H1 (cell line): ENCODE data around the gene DERL2. TPM values are rescaled to one million over a fixed set of nuclear protein-coding genes. Genes with fewer than 3 reads are reported as not detected.

Experiments used
- BACH1 ChIP-seq: IDR thresholded peaks from 2 replicates; pipeline ENCODE4 v1.6.1; 2012; ENCODE audit warnings: low read length, improper control_type of control experiment
- CHD7 ChIP-seq: fragments of 300-600 bp; sonication (generic); IDR thresholded peaks from 2 replicates; pipeline ENCODE4 v1.7.1; 2012; ENCODE audit warnings: low read length, moderate library complexity, mild to moderate bottlenecking, inconsistent platforms; ENCODE audit not compliant: insufficient replicate concordance
- GABPA ChIP-seq: IDR thresholded peaks from 2 replicates; pipeline ENCODE4 v1.6.1; 2011; ENCODE audit warnings: mild to moderate bottlenecking, low read length, moderate library complexity, borderline replicate concordance; ENCODE audit not compliant: insufficient read depth
- POLR2A ChIP-seq, 2 experiments: IDR thresholded peaks; 1 replicate in 1 of 2; 2 replicates in 1 of 2; pipeline ENCODE4 v1.6.1; 2011; ENCODE audit warnings: low read depth in 2 of 2, low read length in 2 of 2, mild to moderate bottlenecking in 2 of 2; ENCODE audit errors: control extremely low read depth in 1 of 2
- SIN3A ChIP-seq, 2 experiments: IDR thresholded peaks in 1 of 2; conservative IDR thresholded peaks in 1 of 2; 2 replicates each; pipeline ENCODE4 v1.6.1; 2011 to 2012; ENCODE audit warnings: low read length in 2 of 2, improper control_type of control experiment in 1 of 2, low read depth in 1 of 2, mild to moderate bottlenecking in 1 of 2
- ZNF274 ChIP-seq: IDR thresholded peaks from 2 replicates; pipeline ENCODE4 v1.7.0; 2012; ENCODE audit warnings: low read length, borderline replicate concordance; ENCODE audit errors: extremely low read depth
- polyA plus RNA-seq, 7 experiments: library from polyadenylated mRNA; depleted of rRNA in 3 of 7; stranded (reverse) in 5 of 7; unstranded in 2 of 7; fragments of >200 nt in 5 of 7; fragments of 200-250 nt in 2 of 7; gene quantifications; 1 replicate in 5 of 7; 2 replicates in 1 of 7; 4 replicates in 1 of 7; pipeline versions ENCODE4 v1.2.1 to v1.2.3, GENCODE V29; 2011 to 2013; ENCODE audit warnings: missing spikeins in 2 of 7, mixed read lengths in 2 of 7
- total RNA-seq: library from RNA; stranded (reverse); fragmentation: NEBNext Ultra II Directional; extraction: Animal tissue kit (Norgen Biotek cat#: 25700); gene quantifications from 2 replicates; pipeline ENCODE4 v1.2.1, GENCODE V29; 2021

The DERL2 gene
- total and polyA plus RNA-seq, 2 of the 8 experiments (the other 6 are each of a cell fraction or from before 2014, with no cell fraction given), result 55.3 to 58.4 TPM

DNA sequence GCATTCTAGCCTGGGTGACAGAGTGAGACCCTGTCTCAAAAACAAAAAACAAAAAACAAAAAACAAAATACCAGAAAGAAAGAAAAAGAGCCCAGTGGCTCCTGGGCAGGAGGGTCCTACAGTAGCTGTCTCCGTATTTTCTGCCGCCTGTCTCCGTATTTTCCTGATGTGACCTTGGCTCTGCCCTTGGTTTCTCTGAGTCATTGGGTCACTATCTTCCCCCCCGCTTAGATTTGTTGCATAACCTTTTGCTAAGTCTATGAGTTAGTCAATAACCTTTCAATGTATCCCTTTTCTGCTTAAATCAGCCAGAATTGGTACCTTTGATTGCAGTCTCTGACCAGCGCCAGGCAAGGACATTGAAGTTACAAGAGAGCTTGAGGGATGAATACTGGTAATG is 37.3 kb upstream of the DERL2 start (continued):
- no peak for TF ChIP-seq CHD7
- no peak for TF ChIP-seq BACH1
- no peak for TF ChIP-seq ZNF274
- no peak for TF ChIP-seq SIN3A (conservative IDR thresholded peaks at IDR 0.05 in 1 of 2, IDR thresholded peaks at IDR 0.05 in 1 of 2; ENCODE audit: low read depth in 1 of 2, low read length in 2 of 2)
- no peak for TF ChIP-seq GABPA
- TF ChIP-seq POLR2A (IDR thresholded peaks at IDR 0.05; ENCODE audit: control extremely low read depth in 1 of 2, low read depth in 2 of 2, low read length in 2 of 2), result no peak
